Vagina (tissue), 2 donors: ENCODE results near the gene ATP8A1.

Source experiments
- CTCF ChIP-seq, 3 experiments: fragments of 450-650 bp in 2 of 3; fragments of 200-600 bp in 1 of 3; sonication (generic) in 1 of 3; IDR thresholded peaks; one replicate each; pipeline ENCODE4 v1.5.1; 2017 to 2019; ENCODE audit warnings: antibody characterized with exemption in 3 of 3, mild to moderate bottlenecking in 2 of 3, moderate library complexity in 2 of 3
- POLR2A ChIP-seq, 2 donors: fragments of 450-650 bp; IDR thresholded peaks; one replicate each; pipeline ENCODE4 v1.6.1; 2017; ENCODE audit warnings: antibody characterized with exemption in 2 of 2, mild to moderate bottlenecking in 2 of 2, moderate library complexity in 2 of 2
- POLR2AphosphoS5 ChIP-seq, 2 donors: sonication (generic); formaldehyde crosslinking; IDR thresholded peaks; one replicate each; pipeline ENCODE4 v1.9.0; 2017; ENCODE audit warnings: antibody characterized with exemption in 2 of 2, mild to moderate bottlenecking in 2 of 2, low read depth in 1 of 2; ENCODE audit not compliant: insufficient read depth in 1 of 2

DNA sequence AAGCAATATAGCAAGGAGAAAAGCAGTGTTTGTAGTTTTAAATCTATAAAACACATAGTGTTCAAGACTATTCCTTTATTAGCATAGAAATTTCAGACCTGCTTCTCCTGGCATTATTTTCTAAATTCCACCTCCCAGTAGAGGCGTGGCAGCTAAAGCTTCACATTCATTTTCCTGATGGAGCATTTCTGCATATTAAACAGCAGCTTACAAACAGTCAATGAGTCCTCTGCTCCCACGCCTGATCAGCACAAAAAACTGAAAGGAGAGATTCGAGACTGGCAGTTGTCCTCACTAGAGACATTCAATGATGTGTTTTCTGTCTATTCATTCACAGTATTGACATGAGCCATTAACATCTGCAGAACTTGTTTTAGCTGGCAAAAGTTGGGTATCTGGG is 198.2 kb downstream of the ATP8A1 start:
- no peak for TF ChIP-seq CTCF (IDR thresholded peaks at IDR 0.05)
- TF ChIP-seq POLR2AphosphoS5 (IDR thresholded peaks at IDR 0.05; ENCODE audit: insufficient read depth in 1 of 2, low read depth in 1 of 2) = no peak
- TF ChIP-seq POLR2A (IDR thresholded peaks at IDR 0.05) = no peak
